Keratinocyte (primary cell): ENCODE data around the gene PIH1D1. TPM values are rescaled to one million over a fixed set of nuclear protein-coding genes. Genes with fewer than 3 reads are reported as not detected.

Experiments
- DNase-seq: peaks from one replicate; pipeline ENCODE4 v3.0.0-alpha.2; 2011; ENCODE audit warnings: low read depth, missing footprints, low spot score
- FAIRE-seq: peaks from 2 replicates; lab custom pipeline; 2011; peaks lifted over from hg19 to GRCh38; lab: Jason Lieb, UNC
- H2AFZ ChIP-seq: 2 replicates; pipeline ENCODE4 v1.6.0; 2012; ENCODE audit warnings: low read length, control low read depth, inconsistent platforms; ENCODE audit not compliant: control insufficient read depth
- H3K27ac ChIP-seq: 2 replicates; pipeline ENCODE4 v1.5.1; 2011; ENCODE audit warnings: low read length; ENCODE audit not compliant: control insufficient read depth, insufficient read depth
- H3K27me3 ChIP-seq: 3 replicates; pipeline ENCODE4 v1.6.0; 2011; ENCODE audit warnings: low read length; ENCODE audit not compliant: control insufficient read depth, insufficient read depth; ENCODE audit errors: extremely low read depth
- H3K36me3 ChIP-seq, 2 experiments: 2 replicates in 1 of 2; 3 replicates in 1 of 2; pipeline ENCODE4 v1.5.1; 2011; ENCODE audit warnings: low read length in 2 of 2, mild to moderate bottlenecking in 1 of 2; ENCODE audit not compliant: control insufficient read depth in 2 of 2, insufficient read depth in 2 of 2; ENCODE audit errors: extremely low read depth in 1 of 2
- H3K4me1 ChIP-seq: 3 replicates; pipeline ENCODE4 v1.5.1; 2011; ENCODE audit warnings: low read length; ENCODE audit not compliant: control insufficient read depth, insufficient read depth; ENCODE audit errors: extremely low read depth
- H3K4me2 ChIP-seq: 3 replicates; pipeline ENCODE4 v1.6.0; 2011; ENCODE audit warnings: low read depth, low read length; ENCODE audit not compliant: control insufficient read depth, insufficient read depth; ENCODE audit errors: extremely low read depth
- H3K4me3 ChIP-seq, 3 experiments: fragments of 200-600 bp in 1 of 3; sonication (generic) in 1 of 3; 2 replicates in 2 of 3; 3 replicates in 1 of 3; pipeline ENCODE4 v1.5.1; 2011 to 2016; ENCODE audit warnings: low read length in 3 of 3, mild to moderate bottlenecking in 3 of 3, control low read depth in 2 of 3, inconsistent platforms in 1 of 3, low read depth in 1 of 3, mixed read lengths in 1 of 3, mixed run types in 1 of 3, moderate library complexity in 1 of 3; ENCODE audit not compliant: control insufficient read depth in 2 of 3, insufficient read depth in 2 of 3; ENCODE audit errors: extremely low read depth in 1 of 3
- H3K79me2 ChIP-seq: 2 replicates; pipeline ENCODE4 v1.6.0; 2012; ENCODE audit warnings: low read length; ENCODE audit not compliant: control insufficient read depth, insufficient read depth
- H3K9ac ChIP-seq: 3 replicates; pipeline ENCODE4 v1.6.0; 2011; ENCODE audit warnings: low read length; ENCODE audit not compliant: control insufficient read depth, insufficient read depth; ENCODE audit errors: extremely low read depth
- H3K9me1 ChIP-seq: 3 replicates; pipeline ENCODE4 v1.6.0; 2011; ENCODE audit warnings: low read length; ENCODE audit not compliant: control insufficient read depth, insufficient read depth; ENCODE audit errors: extremely low read depth
- H3K9me3 ChIP-seq: 2 replicates; pipeline ENCODE4 v1.5.1; 2012; ENCODE audit warnings: low read depth, low read length; ENCODE audit not compliant: control insufficient read depth
- H4K20me1 ChIP-seq: 3 replicates; pipeline ENCODE4 v1.6.0; 2011; ENCODE audit warnings: low read length; ENCODE audit not compliant: control insufficient read depth, insufficient read depth; ENCODE audit errors: extremely low read depth
- EZH2 ChIP-seq: IDR thresholded peaks from one replicate; pipeline ENCODE4 v1.6.1; 2012; ENCODE audit warnings: inconsistent platforms, mild to moderate bottlenecking, low read length, moderate library complexity
- dilution Hi-C: fragments of 300-500 bp; cut with MboI; formaldehyde crosslinking; loops from one replicate; pipeline ENCODE4 v1.7.0; 2020; ENCODE audit warnings: low sequenced_read_pairs; ENCODE audit not compliant: extremely low pct_ligation_motif_present
- polyA plus RNA-seq, 5 experiments: library from polyadenylated mRNA; depleted of rRNA in 3 of 5; stranded (reverse) in 3 of 5; stranded (forward) in 1 of 5; unstranded in 1 of 5; fragments of >200 nt; gene quantifications; 1 replicate in 1 of 5; 2 replicates in 3 of 5; 3 replicates in 1 of 5; pipeline versions ENCODE4 v1.2.1 to v1.2.3, GENCODE V29; 2011 to 2012; ENCODE audit warnings: missing spikeins in 2 of 5, low read depth in 1 of 5, low replicate concordance in 1 of 5
- TF ChIP-seq, protein P1 (sequence below), 3 experiments: IDR thresholded peaks in 1 of 3; conservative IDR thresholded peaks in 1 of 3; optimal IDR thresholded peaks in 1 of 3; 2 replicates in 2 of 3; 3 replicates in 1 of 3; pipeline versions ENCODE3 to v1.5.1; 2011; ENCODE audit warnings: low read length in 3 of 3, mild to moderate bottlenecking in 3 of 3, moderate library complexity in 2 of 3, control low read depth in 1 of 3, inconsistent platforms in 1 of 3; ENCODE audit not compliant: insufficient read depth in 2 of 3; ENCODE audit errors: extremely low read depth in 1 of 3

The PIH1D1 gene
- polyA plus RNA-seq, 1 donor (not counting 4 experiments of a cell fraction or from before 2014, with no cell fraction given), result 37.8 TPM

DNA sequence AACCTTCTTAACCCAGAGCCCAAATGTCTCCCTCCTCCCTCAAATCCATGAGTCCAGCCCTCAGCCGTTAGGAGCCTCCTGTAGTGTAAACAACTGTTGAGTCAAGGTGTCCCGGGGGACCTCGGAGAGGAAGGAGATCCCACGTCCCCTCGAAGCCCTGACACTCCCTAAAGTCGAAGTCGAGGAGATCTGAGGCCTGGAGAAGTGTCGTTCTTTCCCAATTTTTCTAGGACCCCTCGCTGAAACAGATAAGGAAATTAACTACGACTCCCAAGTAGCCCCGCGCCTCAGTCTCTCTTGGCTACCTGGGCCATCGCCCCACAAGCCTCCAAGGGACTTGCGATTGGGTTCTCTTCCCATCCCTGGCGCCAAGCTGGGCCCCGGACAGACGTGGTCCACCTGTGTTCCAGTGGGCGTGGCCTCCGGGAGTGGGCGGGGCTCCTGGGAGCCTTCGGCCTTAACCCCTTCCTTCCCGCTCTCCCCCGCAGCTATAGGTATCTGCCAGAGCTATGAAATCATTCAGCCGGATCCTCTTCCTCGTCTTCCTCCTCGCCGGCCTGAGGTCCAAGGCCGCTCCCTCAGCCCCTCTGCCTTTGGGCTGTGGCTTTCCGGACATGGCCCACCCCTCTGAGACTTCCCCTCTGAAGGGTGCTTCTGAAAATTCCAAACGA, 25.6 kb downstream of the PIH1D1 start:
- Histone ChIP-seq H3K4me3 (no peak overlapping the region), H3K9ac (no peak overlapping the region), H4K20me1 (no peaks in the 10 kb centered on the region), H3K4me1 (peaks cover 7% of the 10 kb centered on the region), H3K27me3 (peaks cover 92% of the 10 kb centered on the region), H3K4me2 (no peak overlapping the region), H3K79me2 (no peaks in the 10 kb centered on the region), H3K36me3 (no peaks in the 10 kb centered on the region), H3K27ac (no peak overlapping the region), H3K9me3 (no peaks in the 10 kb centered on the region), H2AFZ (no peak overlapping the region), H3K9me1 (no peaks in the 10 kb centered on the region)
- peak; percentile 30 for TF ChIP-seq EZH2
- TF ChIP-seq, protein P1, sequence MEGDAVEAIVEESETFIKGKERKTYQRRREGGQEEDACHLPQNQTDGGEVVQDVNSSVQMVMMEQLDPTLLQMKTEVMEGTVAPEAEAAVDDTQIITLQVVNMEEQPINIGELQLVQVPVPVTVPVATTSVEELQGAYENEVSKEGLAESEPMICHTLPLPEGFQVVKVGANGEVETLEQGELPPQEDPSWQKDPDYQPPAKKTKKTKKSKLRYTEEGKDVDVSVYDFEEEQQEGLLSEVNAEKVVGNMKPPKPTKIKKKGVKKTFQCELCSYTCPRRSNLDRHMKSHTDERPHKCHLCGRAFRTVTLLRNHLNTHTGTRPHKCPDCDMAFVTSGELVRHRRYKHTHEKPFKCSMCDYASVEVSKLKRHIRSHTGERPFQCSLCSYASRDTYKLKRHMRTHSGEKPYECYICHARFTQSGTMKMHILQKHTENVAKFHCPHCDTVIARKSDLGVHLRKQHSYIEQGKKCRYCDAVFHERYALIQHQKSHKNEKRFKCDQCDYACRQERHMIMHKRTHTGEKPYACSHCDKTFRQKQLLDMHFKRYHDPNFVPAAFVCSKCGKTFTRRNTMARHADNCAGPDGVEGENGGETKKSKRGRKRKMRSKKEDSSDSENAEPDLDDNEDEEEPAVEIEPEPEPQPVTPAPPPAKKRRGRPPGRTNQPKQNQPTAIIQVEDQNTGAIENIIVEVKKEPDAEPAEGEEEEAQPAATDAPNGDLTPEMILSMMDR (optimal IDR thresholded peaks at IDR 0.05 in 1 of 3, IDR thresholded peaks at IDR 0.05 in 1 of 3, conservative IDR thresholded peaks at IDR 0.05 in 1 of 3; ENCODE audit: extremely low read depth in 1 of 3, insufficient read depth in 2 of 3, low read length in 3 of 3), result no peak
- DNase-seq (no peak), FAIRE-seq (no peak)
- dilution Hi-C loops, result no loop called here

DNA sequence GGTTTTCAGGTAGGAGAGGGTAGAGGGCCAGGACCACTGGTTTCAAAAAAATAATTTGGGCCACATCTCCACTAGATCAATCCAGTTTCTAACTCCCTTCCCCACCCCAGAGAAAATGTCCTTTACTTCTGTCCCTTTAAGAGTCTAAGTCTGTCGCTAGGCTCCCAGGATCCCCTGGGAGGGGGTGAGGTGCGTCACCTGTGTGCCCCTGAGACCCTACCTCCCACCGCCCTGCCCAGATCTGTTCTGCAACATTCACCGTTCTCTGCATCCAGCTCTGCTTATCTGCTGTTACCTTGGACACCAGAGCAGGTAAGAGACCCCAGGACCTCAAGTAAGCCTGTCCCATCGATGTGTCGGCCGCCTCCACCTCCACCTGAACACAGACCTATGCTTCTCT, 26.4 kb downstream of the PIH1D1 start, which contains the start of gene GFY:
Gene GFY, plus strand, starts transcription at position 211 of the 400 bp plus-strand sequence. CDS start 1,043 bp downstream, outside the sequence.
- Histone ChIP-seq H2AFZ (no peak within 1 kb of the TSS), H3K9me3 (no peaks in the 10 kb centered on the region), H3K4me3 (no peak within 1 kb of the TSS), H3K36me3 (no peaks in the 10 kb centered on the region), H3K4me2 (no peak within 1 kb of the TSS), H4K20me1 (no peaks in the 10 kb centered on the region), H3K4me1 (peaks cover 7% of the 10 kb centered on the region), H3K79me2 (no peaks in the 10 kb centered on the region), H3K27ac (no peak within 1 kb of the TSS), H3K27me3 (peaks cover 92% of the 10 kb centered on the region), H3K9ac (no peak within 1 kb of the TSS), H3K9me1 (no peaks in the 10 kb centered on the region)
- dilution Hi-C loops, result no loop called here
- TF ChIP-seq, protein P1 (optimal IDR thresholded peaks at IDR 0.05 in 1 of 3, IDR thresholded peaks at IDR 0.05 in 1 of 3, conservative IDR thresholded peaks at IDR 0.05 in 1 of 3; ENCODE audit: extremely low read depth in 1 of 3, insufficient read depth in 2 of 3, low read length in 3 of 3), result no peak
- no peak for TF ChIP-seq EZH2
- FAIRE-seq (no peak), DNase-seq (no peak)
